Trophoblast cell (in vitro differentiated cells and primary cell): ENCODE results near the gene FGGY.

Source experiments
- DNase-seq, 2 donors: peaks; one replicate each; pipeline ENCODE4 v3.0.0-alpha.2; 2016
- H2AFZ ChIP-seq: 2 replicates; pipeline ENCODE4 v1.6.1; 2013; ENCODE audit warnings: low read length, moderate library complexity, mild to moderate bottlenecking; ENCODE audit not compliant: insufficient read depth, poor library complexity
- H2AK5ac ChIP-seq: 2 replicates; pipeline ENCODE4 v1.6.1; 2013; ENCODE audit warnings: mild to moderate bottlenecking, low read length
- H2BK120ac ChIP-seq: 2 replicates; pipeline ENCODE4 v1.6.1; 2013; ENCODE audit warnings: low read length, mild to moderate bottlenecking, moderate library complexity; ENCODE audit not compliant: insufficient read depth, poor library complexity
- H2BK12ac ChIP-seq: 2 replicates; pipeline ENCODE4 v1.6.1; 2013; ENCODE audit warnings: mild to moderate bottlenecking, low read length, moderate library complexity
- H2BK5ac ChIP-seq: 2 replicates; pipeline ENCODE4 v1.6.1; 2013; ENCODE audit warnings: low read length, low read depth, moderate library complexity, mild to moderate bottlenecking; ENCODE audit not compliant: poor library complexity
- H3K14ac ChIP-seq: 2 replicates; pipeline ENCODE4 v1.6.1; 2013; ENCODE audit warnings: mild to moderate bottlenecking, low read length
- H3K18ac ChIP-seq: 2 replicates; pipeline ENCODE4 v1.6.1; 2013; ENCODE audit warnings: mild to moderate bottlenecking, low read length
- H3K23ac ChIP-seq: 2 replicates; pipeline ENCODE4 v1.6.1; 2013; ENCODE audit warnings: low read length
- H3K27ac ChIP-seq: 2 replicates; pipeline ENCODE4 v1.5.1; 2013; ENCODE audit warnings: low read depth, mild to moderate bottlenecking, inconsistent platforms, low read length, moderate library complexity
- H3K27me3 ChIP-seq: 2 replicates; pipeline ENCODE4 v1.6.1; 2013; ENCODE audit warnings: inconsistent platforms, mild to moderate bottlenecking, low read length, moderate library complexity; ENCODE audit not compliant: insufficient read depth
- H3K36me3 ChIP-seq, 2 experiments: 1 replicate in 1 of 2; 2 replicates in 1 of 2; pipeline ENCODE4 v1.6.1; 2013; ENCODE audit warnings: low read length in 2 of 2, mild to moderate bottlenecking in 2 of 2, moderate library complexity in 1 of 2; ENCODE audit not compliant: insufficient read depth in 2 of 2, control insufficient read depth in 1 of 2
- H3K4ac ChIP-seq: 2 replicates; pipeline ENCODE4 v1.6.1; 2013; ENCODE audit warnings: low read depth, mild to moderate bottlenecking, low read length, moderate library complexity
- H3K4me1 ChIP-seq, 2 experiments: 1 replicate in 1 of 2; 2 replicates in 1 of 2; pipeline ENCODE4 v1.6.1; 2013; ENCODE audit warnings: low read length in 2 of 2, mild to moderate bottlenecking in 2 of 2, moderate library complexity in 1 of 2; ENCODE audit not compliant: insufficient read depth in 2 of 2, control insufficient read depth in 1 of 2
- H3K4me2 ChIP-seq: 2 replicates; pipeline ENCODE4 v1.6.1; 2013; ENCODE audit warnings: inconsistent platforms, mild to moderate bottlenecking, low read length, moderate library complexity
- H3K4me3 ChIP-seq: 2 replicates; pipeline ENCODE4 v1.5.1; 2013; ENCODE audit warnings: mild to moderate bottlenecking, low read depth, low read length, inconsistent platforms
- H3K79me1 ChIP-seq: one replicate; pipeline ENCODE4 v1.6.1; 2013; ENCODE audit warnings: low read length
- H3K79me2 ChIP-seq: 2 replicates; pipeline ENCODE4 v1.6.1; 2013; ENCODE audit warnings: low read length, mild to moderate bottlenecking; ENCODE audit not compliant: control insufficient read depth, insufficient read depth, poor library complexity
- H3K9ac ChIP-seq: 2 replicates; pipeline ENCODE4 v1.6.1; 2013; ENCODE audit warnings: mild to moderate bottlenecking, low read length
- H3K9me3 ChIP-seq: 2 replicates; pipeline ENCODE4 v1.6.1; 2013; ENCODE audit warnings: low read depth, mild to moderate bottlenecking, control low read depth, inconsistent platforms, low read length; ENCODE audit not compliant: insufficient read depth
- H4K12ac ChIP-seq: 2 replicates; pipeline ENCODE4 v1.6.1; 2013; ENCODE audit warnings: low read depth, mild to moderate bottlenecking, low read length, moderate library complexity
- H4K8ac ChIP-seq: 2 replicates; pipeline ENCODE4 v1.6.1; 2013; ENCODE audit warnings: low read depth, mild to moderate bottlenecking, low read length, moderate library complexity
- H4K91ac ChIP-seq: one replicate; pipeline ENCODE4 v1.6.1; 2013; ENCODE audit warnings: low read depth, mild to moderate bottlenecking, low read length, moderate library complexity
- WGBS: extraction: QIAGEN DNeasy Blood & Tissue Kit; methylation state at CpG from one replicate; pipeline ENCODE4 v1.1.7; 2013; ENCODE audit warnings: missing lambda C conversion rate; ENCODE audit not compliant: insufficient read length, insufficient coverage; ENCODE audit errors: extremely low coverage; 5-methylcytosine and 5-hydroxymethylcytosine counted together

FGGY gene

GRCh38 chr1:59691261-59691660 lies 394.4 kb downstream of the FGGY start:
- Histone ChIP-seq H4K8ac (no peak overlapping the region), H3K18ac (no peak overlapping the region), H2BK12ac (peak overlapping the region; percentile 46), H3K23ac (no peak overlapping the region), H4K12ac (no peak overlapping the region), H3K79me2 (no peaks in the 10 kb centered on the region), H2AFZ (no peak overlapping the region), H3K4me2 (no peak overlapping the region), H3K4ac (no peak overlapping the region), H3K9me3 (peaks cover 2% of the 10 kb centered on the region), H3K36me3 (no peaks in the 10 kb centered on the region), H4K91ac (no peak overlapping the region), H3K79me1 (peaks cover 7% of the 10 kb centered on the region), H2BK5ac (no peak overlapping the region), H3K27me3 (no peaks in the 10 kb centered on the region), H3K4me1 (peaks cover 4 to 5% of the 10 kb centered on the region in 2 experiments), H3K27ac (no peak overlapping the region), H3K9ac (no peak overlapping the region), H2BK120ac (no peak overlapping the region), H2AK5ac (no peak overlapping the region), H3K14ac (no peak overlapping the region), H3K4me3 (no peak overlapping the region)
- DNase-seq, result no peak
- no CpG with 5 or more reads among the region's 4 CpGs for WGBS

GRCh38 chr1:59692591-59692990 lies 395.7 kb downstream of the FGGY start:
- no peak overlapping the region for H2BK12ac ChIP-seq
- DNase-seq, result no peak
- H3K14ac ChIP-seq, result no peak overlapping the region

GRCh38 chr1:59693406-59693805 lies 396.5 kb downstream of the FGGY start:
- no peak overlapping the region for H3K9ac ChIP-seq
- no peak overlapping the region for H2BK5ac ChIP-seq
- H3K4ac ChIP-seq, result no peak overlapping the region
- no peak overlapping the region for H2BK120ac ChIP-seq
- H3K79me2 ChIP-seq, result no peaks in the 10 kb centered on the region
- H4K12ac ChIP-seq, result no peak overlapping the region
- H3K4me3 ChIP-seq, result no peak overlapping the region
- no peaks in the 10 kb centered on the region for H3K36me3 ChIP-seq
- no CpG with 5 or more reads among the region's 5 CpGs for WGBS
- H3K27me3 ChIP-seq, result no peaks in the 10 kb centered on the region
- H3K79me1 ChIP-seq, result peaks cover 12% of the 10 kb centered on the region
- no peak for DNase-seq
- peak overlapping the region; percentile 18 for H4K91ac ChIP-seq
- no peak overlapping the region for H3K23ac ChIP-seq
- no peak overlapping the region for H3K14ac ChIP-seq
- peaks cover 4 to 7% of the 10 kb centered on the region in 2 experiments for H3K4me1 ChIP-seq
- H3K4me2 ChIP-seq, result no peak overlapping the region
- H3K9me3 ChIP-seq, result no peaks in the 10 kb centered on the region
- peak overlapping the region; percentile 54 for H2BK12ac ChIP-seq
- no peak overlapping the region for H4K8ac ChIP-seq
- H2AFZ ChIP-seq, result no peak overlapping the region
- no peak overlapping the region for H3K18ac ChIP-seq
- no peak overlapping the region for H2AK5ac ChIP-seq
- H3K27ac ChIP-seq, result no peak overlapping the region

More at GRCh38 chr1:59692591-59692990, 395.7 kb downstream of the FGGY start:
- H4K12ac ChIP-seq, result no peak overlapping the region
- peaks cover 9% of the 10 kb centered on the region for H3K79me1 ChIP-seq
- H3K27me3 ChIP-seq, result no peaks in the 10 kb centered on the region
- H3K4me1 ChIP-seq, result peaks cover 3 to 7% of the 10 kb centered on the region in 2 experiments
- H2AK5ac ChIP-seq, result no peak overlapping the region
- H3K27ac ChIP-seq, result no peak overlapping the region
- H3K9me3 ChIP-seq, result no peaks in the 10 kb centered on the region
- no CpG with 5 or more reads among the region's 5 CpGs for WGBS
- H3K18ac ChIP-seq, result no peak overlapping the region
- no peaks in the 10 kb centered on the region for H3K36me3 ChIP-seq
- no peak overlapping the region for H3K9ac ChIP-seq
- no peak overlapping the region for H3K4me3 ChIP-seq
- no peak overlapping the region for H4K8ac ChIP-seq
- no peak overlapping the region for H2BK5ac ChIP-seq
- H3K4ac ChIP-seq, result no peak overlapping the region
- no peak overlapping the region for H3K23ac ChIP-seq
- H3K79me2 ChIP-seq, result no peaks in the 10 kb centered on the region
- H4K91ac ChIP-seq, result no peak overlapping the region
- H2AFZ ChIP-seq, result no peak overlapping the region
- no peak overlapping the region for H3K4me2 ChIP-seq
- no peak overlapping the region for H2BK120ac ChIP-seq

- Histone ChIP-seq H3K23ac (no peak overlapping the region), H2AK5ac (no peak overlapping the region), H3K4me2 (no peak overlapping the region), H4K8ac (no peak overlapping the region), H3K27me3 (no peaks in the 10 kb centered on the region), H2BK120ac (no peak overlapping the region), H2AFZ (no peak overlapping the region), H3K79me1 (peaks cover 15% of the 10 kb centered on the region), H3K4me3 (no peak overlapping the region), H2BK5ac (no peak overlapping the region), H3K4ac (no peak overlapping the region), H2BK12ac (peak overlapping the region; percentile 35), H3K36me3 (no peaks in the 10 kb centered on the region), H3K9me3 (no peaks in the 10 kb centered on the region), H3K9ac (no peak overlapping the region), H3K79me2 (no peaks in the 10 kb centered on the region), H3K4me1 (peaks cover 3 to 5% of the 10 kb centered on the region in 2 experiments), H3K27ac (no peak overlapping the region), H3K14ac (no peak overlapping the region), H3K18ac (no peak overlapping the region), H4K12ac (no peak overlapping the region), H4K91ac (no peak overlapping the region)
- DNase-seq, result peak in 1 of 2 donors; percentile 15
- no CpG with 5 or more reads among the region's 5 CpGs for WGBS
Observed at GRCh38 chr1:59695252-59695651, 398.4 kb downstream of the FGGY start.
